ENCODE measurements around the gene MSTO1.
"Not testable (repeated sequence)": the region's sequence is repeated elsewhere in the genome, so short reads cannot be mapped to it uniquely, and the experiment has no call there.

Gene MSTO1

DNA sequence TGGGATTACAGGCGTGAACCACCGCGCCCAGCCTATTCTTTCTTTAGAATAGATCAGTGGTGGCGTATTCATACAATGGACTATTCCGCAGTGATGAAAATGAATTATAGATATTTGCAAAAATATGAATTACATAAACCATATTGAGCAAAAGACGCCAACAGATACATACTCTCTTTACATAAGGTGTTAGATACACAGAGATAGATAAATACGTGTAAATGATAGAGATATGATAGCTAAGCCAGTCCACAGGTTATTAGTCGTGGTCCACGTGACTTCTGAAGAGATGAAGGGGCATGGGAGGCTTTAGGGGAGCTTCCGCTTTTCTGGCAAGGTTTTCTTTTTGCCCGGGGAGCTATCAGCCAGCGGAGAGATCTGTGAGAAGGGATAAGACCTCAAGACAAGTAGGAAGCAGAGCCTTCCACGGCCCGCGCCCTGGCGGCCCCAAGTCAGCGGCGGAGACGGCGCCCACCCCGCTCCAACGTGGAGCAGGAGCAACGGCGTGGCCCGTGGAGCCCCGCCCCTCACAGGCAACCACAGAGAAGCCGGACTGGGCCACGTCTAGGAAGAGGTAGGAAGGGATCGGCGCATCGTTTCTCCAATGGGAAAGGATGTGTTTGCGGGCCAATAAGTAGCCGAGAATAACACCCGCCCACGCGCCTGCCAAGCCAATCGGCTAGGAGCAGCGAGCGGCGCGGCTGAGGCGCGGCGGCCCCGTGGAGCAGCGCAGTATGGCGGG is at the start of gene MSTO1:
Gene MSTO1 (plus strand): TSS at position 704 of the 742 bp plus-strand sequence. CDS start 31 bp downstream, at position 735.
- peak; percentile 95 to 98 (median 97) for DNase-seq (ENCODE audit: low read depth in 3 of 3)

- DNase-seq (ENCODE audit: low read depth in 3 of 3) = peak; percentile 23 to 46 (median 43)
Measured at GRCh38 chr1:155561779-155562580, 48.0 kb upstream of the MSTO1 start.

- DNase-seq (ENCODE audit: low read depth in 3 of 3) = peak; percentile 90 to 92 (median 90)
Measured at GRCh38 chr1:155562581-155563376, 47.2 kb upstream of the MSTO1 start, which contains the start of gene ASH1L. ASH1L (minus strand) TSS chr1:155562803; CDS start chr1:155521519, 41,284 bp downstream.

DNA sequence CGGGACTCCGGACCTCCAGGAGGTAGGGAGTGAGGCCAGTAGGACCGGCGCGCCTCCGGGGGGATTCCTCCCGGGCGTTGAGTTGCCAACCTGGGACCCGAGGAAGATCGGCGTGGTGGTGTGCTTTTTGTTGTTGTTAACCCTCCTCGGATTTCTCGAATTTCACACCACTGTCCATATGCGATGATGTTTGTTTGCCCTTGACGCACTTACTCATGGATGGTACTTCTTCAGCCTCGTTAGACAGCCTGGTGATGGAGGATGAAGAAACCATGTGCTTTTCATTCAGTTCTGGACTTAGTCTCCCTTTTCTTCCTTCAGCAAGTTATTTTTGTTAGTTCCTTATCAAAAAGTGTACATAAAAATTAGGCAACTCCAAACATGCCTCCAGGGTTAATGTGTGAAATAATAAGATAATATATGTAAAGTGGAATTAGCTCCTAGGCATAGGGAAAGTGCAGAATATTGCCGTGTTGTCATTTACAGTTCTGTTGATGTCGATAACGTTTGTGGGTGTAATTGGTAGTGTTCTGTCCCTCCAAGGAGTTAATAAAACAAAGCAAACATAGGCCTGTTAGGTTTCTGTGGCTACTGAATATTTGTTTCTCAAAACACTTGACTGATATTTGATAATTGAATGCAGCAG is 46.5 kb upstream of the MSTO1 start:
- DNase-seq (ENCODE audit: low read depth in 3 of 3) = not testable (repeated sequence)

DNA sequence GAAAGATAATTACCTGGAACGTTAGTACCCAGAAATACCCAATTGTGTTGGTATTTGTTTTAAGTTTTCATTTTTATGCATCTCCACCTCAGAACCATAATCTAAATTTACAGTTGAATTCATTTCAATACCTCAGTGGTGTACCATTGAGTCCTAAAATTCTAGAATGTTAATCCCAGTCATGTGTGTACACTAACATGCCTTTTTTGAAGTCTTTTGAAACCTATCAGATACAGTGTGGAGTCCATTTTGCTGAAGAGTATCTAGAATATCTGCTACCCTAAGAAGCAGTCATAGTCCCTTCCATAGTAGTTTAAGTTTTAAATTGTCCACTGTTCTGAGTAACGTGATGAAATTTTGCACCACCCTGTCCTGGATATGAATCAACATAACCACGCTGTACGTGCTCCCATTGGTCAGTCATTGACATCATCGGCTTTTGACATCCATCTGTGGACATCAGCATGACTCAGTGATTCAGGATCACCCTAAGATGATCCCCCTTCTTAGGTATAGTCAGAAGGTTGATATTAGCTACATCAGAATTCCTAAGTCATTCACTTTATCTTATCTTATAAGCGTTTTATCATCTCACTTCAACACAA is 39.9 kb upstream of the MSTO1 start:
- no peak for DNase-seq (ENCODE audit: low read depth in 3 of 3)

GRCh38 chr1:155570593-155570990 is 39.4 kb upstream of the MSTO1 start:
- no peak for DNase-seq (ENCODE audit: low read depth in 3 of 3)

DNA sequence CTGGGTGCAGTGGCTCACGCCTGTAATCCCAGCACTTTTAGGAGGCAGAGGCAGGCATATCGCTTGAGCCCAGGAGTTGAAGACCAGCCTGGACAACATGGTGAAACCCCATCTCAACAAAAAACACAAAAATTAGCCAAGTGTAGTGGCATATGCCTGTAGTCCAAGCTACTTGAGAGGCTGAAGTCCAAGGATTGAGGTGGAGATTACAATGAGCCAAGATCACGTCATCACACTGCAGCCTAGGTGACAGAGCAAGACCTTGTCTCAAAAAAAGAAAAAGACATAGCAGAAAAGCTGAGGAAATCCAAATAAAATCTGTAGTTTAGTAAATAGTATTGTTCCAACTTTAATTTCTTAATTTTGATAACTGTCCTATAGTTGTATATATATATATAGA is 35.9 kb upstream of the MSTO1 start:
- no peak for DNase-seq (ENCODE audit: low read depth in 3 of 3)

GRCh38 chr1:155575608-155576007 is 34.4 kb upstream of the MSTO1 start:
- not testable (repeated sequence) for DNase-seq (ENCODE audit: low read depth in 3 of 3)

DNA sequence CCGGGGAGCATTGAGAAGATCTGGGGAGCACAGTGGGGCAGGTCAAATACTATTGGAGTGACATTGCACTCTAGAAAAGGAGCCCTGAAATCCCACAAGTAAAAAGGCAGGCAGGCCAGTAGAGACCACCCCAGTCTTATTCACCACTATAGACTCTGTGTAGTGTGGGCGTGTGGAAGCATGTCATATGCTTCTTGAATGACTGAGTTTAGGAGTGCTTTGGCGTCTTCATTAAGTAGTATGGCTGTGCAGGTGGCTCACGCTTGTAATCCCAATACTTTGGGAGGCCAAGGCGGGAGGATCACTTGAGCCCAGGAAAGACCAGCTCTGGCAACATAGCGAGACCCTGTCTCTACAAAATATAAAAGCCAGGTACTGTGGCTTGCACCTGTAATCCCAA is 26.2 kb upstream of the MSTO1 start:
- not testable (repeated sequence) for DNase-seq (ENCODE audit: low read depth in 3 of 3)

GRCh38 chr1:155589282-155589681 is 20.7 kb upstream of the MSTO1 start:
- DNase-seq (ENCODE audit: low read depth in 3 of 3) = not testable (repeated sequence)

DNA sequence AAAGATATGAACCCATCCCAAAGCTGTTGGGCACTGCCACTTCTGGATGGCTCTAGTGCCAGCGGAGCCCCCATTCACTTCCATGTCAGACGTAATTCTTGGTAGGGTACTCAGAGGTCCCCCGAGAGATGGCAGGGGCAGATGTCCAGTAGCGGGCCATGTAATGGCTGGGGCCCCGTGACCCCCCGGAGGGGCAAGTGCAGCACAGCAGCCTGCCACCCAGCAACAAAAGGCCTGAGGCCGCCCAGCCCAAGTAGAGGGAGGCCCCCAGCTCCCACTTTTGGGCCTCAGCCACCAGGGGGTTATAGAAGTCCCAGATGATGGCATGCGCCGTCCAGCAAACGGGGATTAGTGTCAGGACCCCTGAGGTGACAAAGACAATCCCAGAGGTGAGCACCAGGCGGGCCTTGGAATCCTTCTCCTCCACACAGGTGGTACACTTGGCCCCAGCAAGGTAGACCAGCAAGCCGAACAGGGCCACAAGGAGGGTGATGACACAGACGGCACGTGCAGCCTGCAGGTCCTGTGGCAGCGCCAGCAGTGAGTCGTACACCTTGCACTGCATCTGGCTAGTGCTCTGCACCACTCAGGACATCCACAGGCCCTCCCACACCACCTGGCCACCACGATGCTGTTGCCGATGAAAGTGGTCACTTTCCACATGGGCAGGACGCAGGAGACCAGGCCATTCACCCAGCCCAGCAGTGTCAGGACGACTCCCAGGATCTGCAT is 19.3 kb upstream of the MSTO1 start:
- DNase-seq (ENCODE audit: low read depth in 3 of 3) = not testable (repeated sequence)

GRCh38 chr1:155591770-155592169 is 18.2 kb upstream of the MSTO1 start:
- DNase-seq (ENCODE audit: low read depth in 3 of 3) = peak in 1 of 3 experiments; percentile 17

GRCh38 chr1:155595877-155596474 is 14.0 kb upstream of the MSTO1 start:
- DNase-seq (ENCODE audit: low read depth in 3 of 3) = not testable (repeated sequence)

DNA sequence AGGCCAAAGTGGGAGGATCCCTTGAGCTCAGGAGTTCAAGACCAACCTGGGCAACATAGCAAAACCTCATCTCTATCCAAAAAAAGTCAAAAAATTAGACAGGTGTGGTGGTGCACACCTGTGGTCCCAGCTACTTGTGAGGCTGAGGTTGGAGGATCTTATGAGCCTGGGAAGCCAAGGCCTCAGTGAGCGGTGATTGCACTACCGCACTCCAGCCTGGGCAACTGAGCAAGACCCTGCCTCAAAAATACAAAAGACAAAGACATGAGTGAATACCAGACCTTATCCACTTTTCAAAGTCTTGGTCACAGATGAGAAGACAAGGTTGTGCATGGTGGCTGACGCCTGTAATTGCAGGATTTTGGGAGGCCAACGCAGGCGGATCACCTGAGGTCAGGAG is 13.2 kb upstream of the MSTO1 start:
- DNase-seq (ENCODE audit: low read depth in 3 of 3) = no peak

DNA sequence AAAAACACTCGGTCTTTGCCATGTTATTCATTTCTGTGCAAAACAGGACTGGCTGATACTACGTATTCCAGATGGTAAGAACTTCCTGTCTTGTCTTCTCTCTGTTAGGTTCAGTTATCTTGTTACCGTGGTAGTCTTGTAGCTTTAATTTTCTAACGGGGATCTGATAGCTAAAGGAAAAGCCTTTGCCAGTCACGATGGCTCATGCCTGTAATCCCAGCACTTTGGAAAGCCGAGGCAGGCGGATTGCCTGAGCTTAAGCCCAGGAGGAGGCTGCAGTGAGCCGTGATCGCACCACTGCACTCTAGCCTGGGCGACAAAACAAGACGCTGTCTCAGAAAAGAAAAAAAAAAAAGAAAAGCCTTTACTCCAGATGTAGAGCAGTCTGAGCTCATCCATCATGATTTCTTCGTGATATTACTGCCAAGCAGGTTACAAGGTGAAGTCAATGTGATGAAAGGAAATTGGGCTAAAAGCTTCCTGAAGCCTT is 11.1 kb upstream of the MSTO1 start:
- DNase-seq (ENCODE audit: low read depth in 3 of 3) = no peak

- DNase-seq (ENCODE audit: low read depth in 3 of 3) = not testable (repeated sequence)
Measured at GRCh38 chr1:155599828-155600572, 10.0 kb upstream of the MSTO1 start.

DNA sequence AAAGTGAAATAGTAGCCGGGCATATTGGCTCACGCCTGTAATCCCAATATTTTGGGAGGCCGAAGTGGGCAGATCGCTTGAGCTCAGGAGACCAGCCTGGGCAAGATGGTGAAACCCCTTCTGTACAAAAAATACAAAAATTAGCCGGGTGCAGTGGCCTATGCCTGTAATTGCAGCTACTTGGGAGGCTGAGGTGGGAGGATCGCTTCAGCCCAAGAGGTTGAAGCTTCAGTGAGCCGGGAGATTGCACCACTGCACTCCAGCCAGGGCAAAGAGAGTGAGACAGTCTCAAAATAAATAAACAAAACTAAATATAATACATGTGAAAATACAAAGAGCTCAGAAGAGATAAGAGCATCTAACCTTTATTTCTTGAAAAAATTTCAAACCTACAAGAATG is 2.3 kb upstream of the MSTO1 start:
- no peak for DNase-seq (ENCODE audit: low read depth in 3 of 3)

GRCh38 chr1:155608888-155609225 is 1.2 kb upstream of the MSTO1 start:
- DNase-seq (ENCODE audit: low read depth in 3 of 3) = no peak

DNA sequence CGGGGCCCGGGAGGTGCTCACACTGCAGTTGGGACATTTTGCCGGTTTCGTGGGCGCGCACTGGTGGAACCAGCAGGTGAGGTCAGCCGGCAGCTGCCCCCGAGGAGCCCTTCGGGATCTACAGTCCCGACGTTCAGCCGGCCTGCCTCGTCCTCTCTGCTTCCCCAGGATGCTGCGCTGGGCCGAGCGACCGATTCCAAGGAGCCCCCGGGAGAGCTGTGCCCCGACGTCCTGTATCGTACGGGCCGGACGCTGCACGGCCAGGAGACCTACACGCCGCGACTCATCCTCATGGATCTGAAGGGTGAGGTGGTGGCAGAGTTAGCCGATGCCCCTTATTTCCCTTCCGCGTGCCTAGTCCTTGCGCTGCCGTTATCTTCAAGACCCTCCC is 234 bp downstream of the MSTO1 start:
- DNase-seq (ENCODE audit: low read depth in 3 of 3) = not testable (repeated sequence)
